ENCODE data around the gene HCLS1.
A peak's percentile ranks its signal among the peaks of the same experiment; 100 is the strongest.

HCLS1 gene

DNA sequence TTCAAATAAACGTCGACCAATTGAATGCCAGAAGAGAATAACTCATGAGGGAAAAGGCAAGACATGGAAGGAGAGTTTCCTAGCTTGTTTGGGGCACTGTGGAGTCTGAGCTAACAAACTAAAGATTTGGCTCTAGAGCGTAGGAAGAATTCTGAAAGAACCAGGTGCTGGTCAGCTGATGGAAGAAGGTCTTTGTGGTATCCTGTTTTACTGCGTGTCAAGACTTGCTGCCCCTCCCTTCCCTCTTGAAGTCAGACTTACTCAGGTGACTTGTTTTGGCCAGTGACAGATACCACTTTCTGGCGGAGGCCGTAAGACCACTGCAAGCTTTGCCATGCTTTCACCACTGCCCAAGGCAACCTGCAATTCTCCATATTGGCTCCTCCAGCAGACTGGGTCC, 673 bp upstream of the HCLS1 start:
- H2AFZ ChIP-seq (ENCODE audit: low read depth, low read length, severe bottlenecking) = peak overlapping the region; percentile 59
- peaks cover 28% of the 10 kb centered on the region for H3K79me2 ChIP-seq (ENCODE audit: insufficient read depth, low read length)
- peak overlapping the region; percentile 61 for H3K9ac ChIP-seq (ENCODE audit: low read length)
- H4K20me1 ChIP-seq (ENCODE audit: low read depth, low read length) = no peaks in the 10 kb centered on the region
- H3F3A ChIP-seq (ENCODE audit: insufficient read depth) = no peaks in the 10 kb centered on the region
- H3K4me2 ChIP-seq (ENCODE audit: low read depth, low read length, poor library complexity, severe bottlenecking) = peak overlapping the region; percentile 83
- H3K9me2 ChIP-seq (replicated peaks; ENCODE audit: insufficient read depth, low read length) = no peaks in the 10 kb centered on the region
- 0 out of 2 replicates have a peak, but pooled peaks cover 2% of the 10 kb centered on the region for H3K36me3 ChIP-seq (ENCODE audit: low read length)
- peak overlapping the region; percentile 65 for H3K4me3 ChIP-seq (ENCODE audit: insufficient read depth, low read length, poor library complexity, severe bottlenecking)
- H3K27me3 ChIP-seq (ENCODE audit: low read length) = no peaks in the 10 kb centered on the region
- no peak for TF ChIP-seq EZH2phosphoT487 (conservative IDR thresholded peaks at IDR 0.05; ENCODE audit: low read length)
- TF ChIP-seq, protein P1, sequence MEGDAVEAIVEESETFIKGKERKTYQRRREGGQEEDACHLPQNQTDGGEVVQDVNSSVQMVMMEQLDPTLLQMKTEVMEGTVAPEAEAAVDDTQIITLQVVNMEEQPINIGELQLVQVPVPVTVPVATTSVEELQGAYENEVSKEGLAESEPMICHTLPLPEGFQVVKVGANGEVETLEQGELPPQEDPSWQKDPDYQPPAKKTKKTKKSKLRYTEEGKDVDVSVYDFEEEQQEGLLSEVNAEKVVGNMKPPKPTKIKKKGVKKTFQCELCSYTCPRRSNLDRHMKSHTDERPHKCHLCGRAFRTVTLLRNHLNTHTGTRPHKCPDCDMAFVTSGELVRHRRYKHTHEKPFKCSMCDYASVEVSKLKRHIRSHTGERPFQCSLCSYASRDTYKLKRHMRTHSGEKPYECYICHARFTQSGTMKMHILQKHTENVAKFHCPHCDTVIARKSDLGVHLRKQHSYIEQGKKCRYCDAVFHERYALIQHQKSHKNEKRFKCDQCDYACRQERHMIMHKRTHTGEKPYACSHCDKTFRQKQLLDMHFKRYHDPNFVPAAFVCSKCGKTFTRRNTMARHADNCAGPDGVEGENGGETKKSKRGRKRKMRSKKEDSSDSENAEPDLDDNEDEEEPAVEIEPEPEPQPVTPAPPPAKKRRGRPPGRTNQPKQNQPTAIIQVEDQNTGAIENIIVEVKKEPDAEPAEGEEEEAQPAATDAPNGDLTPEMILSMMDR (IDR thresholded peaks at IDR 0.05; ENCODE audit: insufficient read depth, low read length, poor library complexity, severe bottlenecking) = no peak
- no peaks in the 10 kb centered on the region for H3K9me3 ChIP-seq (ENCODE audit: insufficient read depth, low read length)
- H3K27ac ChIP-seq (ENCODE audit: low read depth, low read length) = peak overlapping the region; percentile 77

- Histone ChIP-seq H3K9me2 (replicated peaks; ENCODE audit: insufficient read depth, low read length) (no peaks in the 10 kb centered on the region), H3K36me3 (ENCODE audit: low read length) (peaks cover 8% of the 10 kb centered on the region), H4K20me1 (ENCODE audit: low read depth, low read length) (no peaks in the 10 kb centered on the region), H3K4me3 (ENCODE audit: insufficient read depth, low read length, poor library complexity, severe bottlenecking) (peak overlapping the region; percentile 65), H3K9ac (ENCODE audit: low read length) (peak overlapping the region; percentile 61), H3K4me2 (ENCODE audit: low read depth, low read length, poor library complexity, severe bottlenecking) (peak overlapping the region; percentile 83), H2AFZ (ENCODE audit: low read depth, low read length, severe bottlenecking) (no peak overlapping the region), H3K27ac (ENCODE audit: low read depth, low read length) (peak overlapping the region; percentile 77), H3K9me3 (ENCODE audit: insufficient read depth, low read length) (no peaks in the 10 kb centered on the region), H3K27me3 (ENCODE audit: low read length) (no peaks in the 10 kb centered on the region), H3F3A (ENCODE audit: insufficient read depth) (no peaks in the 10 kb centered on the region), H3K79me2 (ENCODE audit: insufficient read depth, low read length) (peaks cover 28% of the 10 kb centered on the region)
- TF ChIP-seq EZH2phosphoT487 (conservative IDR thresholded peaks at IDR 0.05; ENCODE audit: low read length) = no peak
- TF ChIP-seq, protein P1 (IDR thresholded peaks at IDR 0.05; ENCODE audit: insufficient read depth, low read length, poor library complexity, severe bottlenecking) = no peak
Measured at GRCh38 chr3:121659586-121659985, 1.1 kb downstream of the HCLS1 start.

DNA sequence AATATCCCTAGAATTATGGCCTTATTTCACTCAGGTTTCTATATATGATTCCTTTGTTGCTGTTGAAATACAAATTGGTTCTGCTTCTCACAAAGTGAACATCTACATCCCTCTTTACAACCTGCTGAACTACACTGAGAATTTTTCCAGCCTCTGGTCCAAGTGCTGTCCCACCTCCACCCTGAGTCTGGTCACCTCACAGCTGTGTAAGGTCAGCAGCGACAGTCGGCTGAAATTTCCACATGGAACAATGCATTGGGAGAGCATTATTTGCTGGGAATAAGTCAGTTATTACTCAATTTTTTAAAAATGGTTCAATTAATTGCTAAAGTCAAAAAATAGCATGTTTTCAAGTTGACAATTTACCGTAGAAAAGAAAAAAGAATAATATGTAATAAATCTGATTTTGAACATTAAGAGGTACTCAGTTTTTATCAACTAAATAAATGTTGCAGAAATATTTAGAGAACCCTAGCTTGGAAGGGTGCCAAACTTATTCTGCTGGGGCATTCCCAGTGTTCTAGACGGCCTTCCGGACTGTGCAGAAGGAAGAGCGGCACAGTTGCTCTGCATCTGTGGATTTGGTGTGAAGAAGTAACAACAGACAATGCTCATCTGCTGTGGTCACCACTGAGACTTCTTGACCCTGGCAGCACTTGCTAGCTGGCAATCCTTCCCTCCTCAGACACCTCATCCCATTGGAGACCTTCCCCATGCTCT, 1.8 kb downstream of the HCLS1 start:
- Histone ChIP-seq H3K4me2 (ENCODE audit: low read depth, low read length, poor library complexity, severe bottlenecking) (peak overlapping the region; percentile 83), H3K79me2 (ENCODE audit: insufficient read depth, low read length) (peaks cover 28% of the 10 kb centered on the region)
- TF ChIP-seq EZH2phosphoT487 (conservative IDR thresholded peaks at IDR 0.05; ENCODE audit: low read length) = no peak
- TF ChIP-seq, protein P1 (IDR thresholded peaks at IDR 0.05; ENCODE audit: insufficient read depth, low read length, poor library complexity, severe bottlenecking) = no peak

More for the DNA sequence above, 1.8 kb downstream of the HCLS1 start:
- no peaks in the 10 kb centered on the region for H3F3A ChIP-seq (ENCODE audit: insufficient read depth)
- H3K4me3 ChIP-seq (ENCODE audit: insufficient read depth, low read length, poor library complexity, severe bottlenecking) = peak overlapping the region; percentile 65
- H3K27ac ChIP-seq (ENCODE audit: low read depth, low read length) = peak overlapping the region; percentile 77; the same call in 1 of the 2 replicates
- H4K20me1 ChIP-seq (ENCODE audit: low read depth, low read length) = no peaks in the 10 kb centered on the region
- H3K9ac ChIP-seq (ENCODE audit: low read length) = peak overlapping the region; percentile 61
- no peaks in the 10 kb centered on the region for H3K9me3 ChIP-seq (ENCODE audit: insufficient read depth, low read length)
- H2AFZ ChIP-seq (ENCODE audit: low read depth, low read length, severe bottlenecking) = no peak overlapping the region
- H3K27me3 ChIP-seq (ENCODE audit: low read length) = no peaks in the 10 kb centered on the region
- H3K9me2 ChIP-seq (replicated peaks; ENCODE audit: insufficient read depth, low read length) = no peaks in the 10 kb centered on the region
- H3K36me3 ChIP-seq (ENCODE audit: low read length) = peaks cover 14% of the 10 kb centered on the region

Data from SU-DHL-6 (cell line).